ENCODE data around the gene SIGLEC7. TPM values are rescaled to one million over a fixed set of nuclear protein-coding genes. Genes with fewer than 3 reads are reported as not detected.

The SIGLEC7 gene
- total and polyA plus RNA-seq, 2 donors from 2014 or later, result 1.2 to 4.0 TPM

DNA sequence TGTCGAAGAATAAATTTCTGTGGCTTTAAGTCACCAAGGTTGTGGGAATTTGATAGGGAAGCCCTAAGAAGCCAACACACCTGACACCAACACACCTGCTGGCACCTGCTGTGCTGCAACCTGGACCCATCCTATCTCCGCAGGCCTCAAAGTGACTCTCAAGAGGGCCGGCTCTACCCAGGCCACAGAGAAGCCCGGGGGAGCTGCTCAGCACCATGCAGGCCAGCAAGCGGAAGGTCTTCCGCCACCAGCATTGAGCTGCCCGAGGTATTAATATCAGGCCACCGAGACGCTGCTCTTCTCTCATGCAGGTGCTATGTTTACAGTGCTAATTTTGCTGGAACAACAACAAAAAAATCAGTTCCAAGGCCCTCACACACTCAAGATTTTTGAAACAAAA is 50.6 kb downstream of the SIGLEC7 start:
- H3K4me3 ChIP-seq (ENCODE audit: low read length in 3 of 3), result no peak overlapping the region
- H3K9ac ChIP-seq (ENCODE audit: low read length in 3 of 3), result no peak overlapping the region
- intact Hi-C loops (cut with DNase I), result no loop called here
- H3K27ac ChIP-seq (ENCODE audit: low read depth in 2 of 2, low read length in 2 of 2), result no peak overlapping the region
- FAIRE-seq, result no peak
- no peak for TF ChIP-seq CTCF (IDR thresholded peaks at IDR 0.05; ENCODE audit: borderline replicate concordance, extremely low read depth, insufficient read depth)
- H3K36me3 ChIP-seq (ENCODE audit: control insufficient read depth in 2 of 3, insufficient read depth in 3 of 3, low read length in 3 of 3), result no peaks in the 10 kb centered on the region
- H3K9me3 ChIP-seq (ENCODE audit: control insufficient read depth in 2 of 3, insufficient read depth in 1 of 3, low read length in 3 of 3), result no peaks in the 10 kb centered on the region
- H3K4me1 ChIP-seq (ENCODE audit: control insufficient read depth in 2 of 3, insufficient read depth in 2 of 3, low read depth in 1 of 3, low read length in 3 of 3), result no peaks in the 10 kb centered on the region
- no peaks in the 10 kb centered on the region for H3K27me3 ChIP-seq (ENCODE audit: control insufficient read depth, insufficient read depth, low read length)
- no peak for DNase-seq

- Histone ChIP-seq H3K27ac (ENCODE audit: low read depth in 2 of 2, low read length in 2 of 2) (no peak overlapping the region), H3K9me3 (ENCODE audit: control insufficient read depth in 2 of 3, insufficient read depth in 1 of 3, low read length in 3 of 3) (no peaks in the 10 kb centered on the region), H3K36me3 (ENCODE audit: control insufficient read depth in 2 of 3, insufficient read depth in 3 of 3, low read length in 3 of 3) (no peaks in the 10 kb centered on the region), H3K27me3 (ENCODE audit: control insufficient read depth, insufficient read depth, low read length) (no peaks in the 10 kb centered on the region), H3K4me3 (ENCODE audit: low read length in 3 of 3) (no peak overlapping the region), H3K4me1 (ENCODE audit: control insufficient read depth in 2 of 3, insufficient read depth in 2 of 3, low read depth in 1 of 3, low read length in 3 of 3) (no peaks in the 10 kb centered on the region), H3K9ac (ENCODE audit: low read length in 3 of 3) (no peak overlapping the region)
- FAIRE-seq (no peak), DNase-seq (peak in 2 of 5 donors; percentile 27 to 52)
- intact Hi-C loops (cut with DNase I), result no loop called here
- TF ChIP-seq CTCF (IDR thresholded peaks at IDR 0.05; ENCODE audit: borderline replicate concordance, extremely low read depth, insufficient read depth), result no peak
Measured at GRCh38 chr19:51194527-51195315, 52.6 kb downstream of the SIGLEC7 start.

DNA sequence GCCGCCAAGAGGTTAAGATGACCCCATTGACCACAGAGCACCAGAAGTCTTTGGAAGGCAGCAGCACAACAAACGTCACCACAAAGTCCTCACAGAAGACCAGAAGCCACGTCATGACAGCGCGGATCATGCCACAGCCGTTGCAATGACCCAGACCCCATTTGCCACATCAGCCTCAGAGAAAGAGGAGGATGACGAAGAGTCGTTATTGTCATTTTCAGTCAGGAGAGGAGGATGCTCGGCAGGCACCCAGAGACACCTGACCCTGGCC is 53.1 kb downstream of the SIGLEC7 start:
- no peak for TF ChIP-seq CTCF (IDR thresholded peaks at IDR 0.05; ENCODE audit: borderline replicate concordance, extremely low read depth, insufficient read depth)
- Histone ChIP-seq H3K9ac (ENCODE audit: low read length in 3 of 3) (no peak overlapping the region), H3K4me1 (ENCODE audit: control insufficient read depth in 2 of 3, insufficient read depth in 2 of 3, low read depth in 1 of 3, low read length in 3 of 3) (no peaks in the 10 kb centered on the region), H3K27me3 (ENCODE audit: control insufficient read depth, insufficient read depth, low read length) (no peaks in the 10 kb centered on the region), H3K9me3 (ENCODE audit: control insufficient read depth in 2 of 3, insufficient read depth in 1 of 3, low read length in 3 of 3) (no peaks in the 10 kb centered on the region), H3K4me3 (ENCODE audit: low read length in 3 of 3) (no peak overlapping the region), H3K36me3 (ENCODE audit: control insufficient read depth in 2 of 3, insufficient read depth in 3 of 3, low read length in 3 of 3) (no peaks in the 10 kb centered on the region), H3K27ac (ENCODE audit: low read depth in 2 of 2, low read length in 2 of 2) (no peak overlapping the region)
- intact Hi-C loops (cut with DNase I), result no loop called here
- DNase-seq (no peak), FAIRE-seq (no peak)

GRCh38 chr19:51195616-51196015 is 53.5 kb downstream of the SIGLEC7 start:
- no peaks in the 10 kb centered on the region for H3K27me3 ChIP-seq (ENCODE audit: control insufficient read depth, insufficient read depth, low read length)

More at GRCh38 chr19:51195616-51196015, 53.5 kb downstream of the SIGLEC7 start:
- intact Hi-C loops (cut with DNase I), result no loop called here
- Histone ChIP-seq H3K4me1 (ENCODE audit: control insufficient read depth in 2 of 3, insufficient read depth in 2 of 3, low read depth in 1 of 3, low read length in 3 of 3) (no peaks in the 10 kb centered on the region), H3K27ac (ENCODE audit: low read depth in 2 of 2, low read length in 2 of 2) (no peak overlapping the region), H3K9me3 (ENCODE audit: control insufficient read depth in 2 of 3, insufficient read depth in 1 of 3, low read length in 3 of 3) (no peaks in the 10 kb centered on the region), H3K4me3 (ENCODE audit: low read length in 3 of 3) (no peak overlapping the region), H3K36me3 (ENCODE audit: control insufficient read depth in 2 of 3, insufficient read depth in 3 of 3, low read length in 3 of 3) (no peaks in the 10 kb centered on the region), H3K9ac (ENCODE audit: low read length in 3 of 3) (no peak overlapping the region)
- DNase-seq, result no peak
- TF ChIP-seq CTCF (IDR thresholded peaks at IDR 0.05; ENCODE audit: borderline replicate concordance, extremely low read depth, insufficient read depth), result no peak
- no peak for FAIRE-seq
